Omental fat pad (tissue), 4 donors: ENCODE results near the gene SLC24A3. TPM values are rescaled to one million over a fixed set of nuclear protein-coding genes. Genes with fewer than 3 reads are reported as not detected.

Experiments used
- ATAC-seq: fragments of 150-250 bp; one replicate; pipeline ENCODE4 v1.9.1; 2016; ENCODE audit warnings: mild to moderate bottlenecking, moderate library complexity; ENCODE audit not compliant: low FRiP score
- DNase-seq: peaks from one replicate; pipeline ENCODE4 v3.0.0-alpha.2; 2019; ENCODE audit warnings: low spot score
- CTCF ChIP-seq, 3 donors: fragments of 450-650 bp; IDR thresholded peaks; one replicate each; pipeline ENCODE4 v1.5.1; 2016 to 2017; ENCODE audit warnings: antibody characterized with exemption in 3 of 3, mild to moderate bottlenecking in 3 of 3, moderate library complexity in 2 of 3
- total RNA-seq, 4 donors: library from RNA; depleted of rRNA; stranded (reverse); fragments of >200 nt; gene quantifications; one replicate each; pipeline ENCODE4 v1.1.0, GENCODE V29; 2016

The SLC24A3 gene
- total RNA-seq, 4 donors from 2014 or later, result 6.3 to 14.0 (median 9.2) TPM

- ATAC-seq (no peak), DNase-seq (no peak)
- TF ChIP-seq CTCF (IDR thresholded peaks at IDR 0.05), result no peak
These were observed 1.6 kb downstream of the SLC24A3 start for GRCh38 chr20:19213946-19214490.

- TF ChIP-seq CTCF (IDR thresholded peaks at IDR 0.05), result no peak
- no peak for ATAC-seq
- no peak for DNase-seq
These were observed 6.0 kb downstream of the SLC24A3 start for GRCh38 chr20:19218411-19218810.

GRCh38 chr20:19222520-19223040 is 10.1 kb downstream of the SLC24A3 start:
- no peak for DNase-seq
- TF ChIP-seq CTCF (IDR thresholded peaks at IDR 0.05), result no peak
- no peak for ATAC-seq

GRCh38 chr20:19223640-19224039 is 11.2 kb downstream of the SLC24A3 start:
- ATAC-seq, result no peak

GRCh38 chr20:19231359-19232035 is 19.1 kb downstream of the SLC24A3 start:
- DNase-seq, result no peak

More at GRCh38 chr20:19223640-19224039, 11.2 kb downstream of the SLC24A3 start:
- no peak for TF ChIP-seq CTCF (IDR thresholded peaks at IDR 0.05)
- no peak for DNase-seq

GRCh38 chr20:19232997-19233794 is 20.8 kb downstream of the SLC24A3 start:
- ATAC-seq (peak; percentile 80), DNase-seq (no peak)

More at GRCh38 chr20:19231359-19232035, 19.1 kb downstream of the SLC24A3 start:
- no peak for TF ChIP-seq CTCF (IDR thresholded peaks at IDR 0.05)
- peak; percentile 66 for ATAC-seq

More at GRCh38 chr20:19232997-19233794, 20.8 kb downstream of the SLC24A3 start:
- no peak for TF ChIP-seq CTCF (IDR thresholded peaks at IDR 0.05)
